Osteocyte (in vitro differentiated cells): Measurements from ENCODE around the gene TGIF1. TPM values are rescaled to one million over a fixed set of nuclear protein-coding genes. Genes with fewer than 3 reads are reported as not detected.

Experiments used
- DNase-seq: peaks from one replicate; pipeline ENCODE4 v3.0.0; 2021; ENCODE audit warnings: mixed read lengths; ENCODE audit not compliant: unreplicated experiment; ENCODE audit errors: extremely low spot score
- H3K27ac Mint-ChIP-seq: one replicate; pipeline ENCODE4 v1.8.0; 2021; ENCODE audit warnings: mild to moderate bottlenecking, mixed read lengths; ENCODE audit not compliant: unreplicated experiment
- H3K27me3 Mint-ChIP-seq: one replicate; pipeline ENCODE4 v1.8.0; 2021; ENCODE audit warnings: mixed read lengths; ENCODE audit not compliant: unreplicated experiment
- H3K36me3 Mint-ChIP-seq: one replicate; pipeline ENCODE4 v1.8.0; 2021; ENCODE audit warnings: mixed read lengths; ENCODE audit not compliant: unreplicated experiment
- H3K4me1 Mint-ChIP-seq: one replicate; pipeline ENCODE4 v1.8.0; 2021; ENCODE audit warnings: mixed read lengths; ENCODE audit not compliant: unreplicated experiment
- H3K4me3 Mint-ChIP-seq: one replicate; pipeline ENCODE4 v1.8.0; 2021; ENCODE audit warnings: mild to moderate bottlenecking, moderate library complexity, mixed read lengths; ENCODE audit not compliant: unreplicated experiment
- H3K9me3 Mint-ChIP-seq: one replicate; pipeline ENCODE4 v1.8.0; 2021; ENCODE audit warnings: mixed read lengths; ENCODE audit not compliant: unreplicated experiment
- total RNA-seq: library from RNA; stranded (reverse); gene quantifications from 2 replicates; pipeline ENCODE4 v1.2.1, GENCODE V29; 2021
- TF ChIP-seq, protein P1 (sequence below): fragments of 200-600 bp; sonication (generic); IDR thresholded peaks from 2 replicates; pipeline ENCODE4 v1.5.0; 2021; ENCODE audit warnings: antibody characterized with exemption, mild to moderate bottlenecking, moderate library complexity

TGIF1 gene
- total RNA-seq, 1 donor from 2014 or later: 83.0 TPM

DNA sequence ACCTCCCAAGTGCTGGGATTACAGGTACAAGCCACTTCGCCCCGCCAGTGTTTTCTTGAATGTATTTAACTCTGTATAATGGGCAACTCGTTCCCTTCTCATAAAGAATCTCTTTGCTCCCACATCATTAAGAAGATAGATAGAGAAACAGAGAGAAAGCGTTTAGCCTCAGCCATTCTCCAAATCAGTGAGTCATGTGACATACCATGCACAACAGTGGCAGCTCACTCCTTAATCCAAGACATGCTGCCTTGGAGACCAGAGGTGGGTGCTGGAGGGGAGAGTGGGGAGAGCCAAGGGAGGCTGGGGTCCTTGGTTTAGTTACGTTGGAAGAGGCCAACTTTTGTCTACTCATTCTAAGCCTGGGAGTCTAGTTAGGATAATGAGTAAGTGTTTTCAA is 54.7 kb downstream of the TGIF1 start:
- Mint-ChIP-seq H3K27ac (no peak overlapping the region), H3K9me3 (no peaks in the 10 kb centered on the region), H3K27me3 (no peaks in the 10 kb centered on the region), H3K4me1 (peaks cover 16% of the 10 kb centered on the region), H3K4me3 (no peak overlapping the region), H3K36me3 (no peaks in the 10 kb centered on the region)
- no peak for DNase-seq
- TF ChIP-seq, protein P1, sequence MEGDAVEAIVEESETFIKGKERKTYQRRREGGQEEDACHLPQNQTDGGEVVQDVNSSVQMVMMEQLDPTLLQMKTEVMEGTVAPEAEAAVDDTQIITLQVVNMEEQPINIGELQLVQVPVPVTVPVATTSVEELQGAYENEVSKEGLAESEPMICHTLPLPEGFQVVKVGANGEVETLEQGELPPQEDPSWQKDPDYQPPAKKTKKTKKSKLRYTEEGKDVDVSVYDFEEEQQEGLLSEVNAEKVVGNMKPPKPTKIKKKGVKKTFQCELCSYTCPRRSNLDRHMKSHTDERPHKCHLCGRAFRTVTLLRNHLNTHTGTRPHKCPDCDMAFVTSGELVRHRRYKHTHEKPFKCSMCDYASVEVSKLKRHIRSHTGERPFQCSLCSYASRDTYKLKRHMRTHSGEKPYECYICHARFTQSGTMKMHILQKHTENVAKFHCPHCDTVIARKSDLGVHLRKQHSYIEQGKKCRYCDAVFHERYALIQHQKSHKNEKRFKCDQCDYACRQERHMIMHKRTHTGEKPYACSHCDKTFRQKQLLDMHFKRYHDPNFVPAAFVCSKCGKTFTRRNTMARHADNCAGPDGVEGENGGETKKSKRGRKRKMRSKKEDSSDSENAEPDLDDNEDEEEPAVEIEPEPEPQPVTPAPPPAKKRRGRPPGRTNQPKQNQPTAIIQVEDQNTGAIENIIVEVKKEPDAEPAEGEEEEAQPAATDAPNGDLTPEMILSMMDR: no peak

DNA sequence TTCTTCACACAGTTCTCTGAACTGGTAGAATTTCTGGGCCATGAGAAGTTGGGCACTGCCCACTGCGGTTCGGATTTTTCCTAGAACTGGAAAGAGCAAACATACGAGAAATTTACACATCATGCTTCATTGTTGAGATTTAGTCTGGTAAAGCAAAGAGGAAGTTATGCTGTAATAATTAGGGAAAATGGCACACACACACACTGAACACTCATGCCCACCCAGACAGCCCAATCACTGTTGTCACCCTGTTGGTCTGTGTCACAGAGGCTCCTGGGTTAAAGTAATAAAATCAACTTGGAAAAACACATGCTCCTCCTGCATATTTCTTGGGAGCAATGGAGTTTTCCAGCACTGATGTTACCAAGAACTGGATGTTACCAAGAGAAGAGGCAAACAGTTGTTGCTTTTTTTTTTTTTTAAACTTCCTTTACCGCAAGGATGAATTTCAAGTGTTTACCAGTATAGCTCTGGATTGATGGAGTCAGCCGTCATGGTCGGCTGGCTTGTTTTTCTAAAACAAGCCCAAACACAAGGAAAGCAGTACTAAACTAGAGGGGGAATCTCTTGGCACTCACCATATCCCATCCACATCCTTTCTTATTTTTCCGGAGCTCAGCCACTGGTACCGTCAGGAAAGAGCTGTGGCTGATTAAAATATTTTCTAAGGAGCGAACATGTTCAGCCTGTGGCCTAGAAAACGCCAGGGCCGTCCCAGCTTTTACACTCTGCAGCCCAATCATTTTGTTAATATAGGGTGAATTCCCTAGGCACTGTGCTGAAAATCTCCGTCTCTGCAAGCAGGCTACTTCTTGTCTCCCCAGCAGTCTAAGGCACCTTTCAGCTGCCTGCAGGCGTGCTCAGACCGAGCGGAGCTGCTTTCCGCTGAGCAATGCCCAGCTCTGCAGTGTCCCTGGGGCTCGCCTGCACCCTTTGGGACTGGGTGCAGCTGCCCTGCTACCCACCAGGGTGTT is 58.9 kb downstream of the TGIF1 start:
- no peak overlapping the region for H3K27ac Mint-ChIP-seq
- no peaks in the 10 kb centered on the region for H3K9me3 Mint-ChIP-seq
- no peaks in the 10 kb centered on the region for H3K27me3 Mint-ChIP-seq
- H3K4me1 Mint-ChIP-seq: peaks cover 26% of the 10 kb centered on the region
- no peaks in the 10 kb centered on the region for H3K36me3 Mint-ChIP-seq
- DNase-seq: no peak
- TF ChIP-seq, protein P1: no peak
- no peak overlapping the region for H3K4me3 Mint-ChIP-seq

Other genes starting within 250 kb of the TGIF1 start
- gene MYOM1, start 230.2 kb upstream of the TGIF1 start, total RNA-seq: 0.46 and 0.63 TPM in 2 replicates
- gene MYL12A, start 202.4 kb upstream of the TGIF1 start, total RNA-seq: 475 and 500 TPM in 2 replicates
- gene MYL12B, start 188.0 kb upstream of the TGIF1 start, total RNA-seq: 222 and 230 TPM in 2 replicates